GM21786 (cell line): ENCODE measurements around the gene COMTD1.
A peak's percentile ranks its signal among the peaks of the same experiment; 100 is the strongest.

ENCODE experiments used
- ATAC-seq: cut with Tn5 transposase; IDR thresholded peaks from one replicate; pipeline ENCODE4 v1.9.1; 2021; ENCODE audit not compliant: unreplicated experiment

The COMTD1 gene

GRCh38 chr10:75235375-75236177 is at the start of gene COMTD1:
Gene COMTD1 (minus strand): TSS chr10:75235957. CDS start chr10:75235928, 29 bp downstream.
- peak; percentile 63 for ATAC-seq

GRCh38 chr10:75283671-75284470 is 48.1 kb upstream of the COMTD1 start:
- no peak for ATAC-seq

- no peak for ATAC-seq
These were observed 47.4 kb upstream of the COMTD1 start for GRCh38 chr10:75283078-75283670.

- no peak for ATAC-seq
These were observed 46.2 kb upstream of the COMTD1 start for GRCh38 chr10:75281974-75282373.

DNA sequence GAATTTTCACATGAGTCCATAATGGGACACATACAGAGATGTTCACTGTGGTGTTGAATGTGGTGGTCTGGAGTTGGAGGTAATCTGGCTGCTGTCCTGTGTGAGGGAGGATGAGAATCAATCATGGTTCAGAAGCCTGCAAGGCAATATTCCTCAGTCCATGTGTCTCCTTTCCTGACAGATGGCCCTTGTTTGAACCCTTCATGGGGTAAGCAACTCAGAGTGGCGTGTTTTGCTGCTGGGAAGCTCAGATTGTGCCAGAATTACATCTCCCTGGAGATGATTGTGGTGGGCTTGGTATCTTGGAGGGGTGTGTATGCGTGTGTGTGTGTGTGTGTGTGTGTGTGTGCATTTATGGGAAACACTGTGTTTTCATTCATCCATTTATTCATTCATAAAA is 44.5 kb upstream of the COMTD1 start:
- ATAC-seq, result no peak

- no peak for ATAC-seq
These were observed 40.5 kb upstream of the COMTD1 start for GRCh38 chr10:75276069-75276872.

- ATAC-seq, result no peak
These were observed 37.1 kb upstream of the COMTD1 start for GRCh38 chr10:75272896-75273295.

DNA sequence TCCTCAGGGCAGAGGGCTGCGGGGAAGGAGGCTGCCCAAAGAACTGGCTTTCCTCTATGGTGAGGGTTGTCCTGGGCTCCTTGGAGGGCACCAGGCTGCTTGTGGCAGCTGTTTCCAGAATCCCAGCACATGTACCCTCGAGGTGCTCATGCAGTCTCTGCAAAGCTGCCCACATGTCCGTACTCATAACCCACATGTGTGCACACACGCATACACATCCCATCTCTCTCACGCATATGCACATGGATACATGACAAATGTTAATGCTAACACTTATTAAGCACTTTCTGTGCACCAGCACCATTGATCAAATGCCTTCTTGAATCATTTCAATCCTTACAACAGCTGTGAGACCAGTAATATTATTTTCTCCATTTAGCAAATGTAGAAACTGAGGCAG is 36.3 kb upstream of the COMTD1 start:
- ATAC-seq, result no peak

DNA sequence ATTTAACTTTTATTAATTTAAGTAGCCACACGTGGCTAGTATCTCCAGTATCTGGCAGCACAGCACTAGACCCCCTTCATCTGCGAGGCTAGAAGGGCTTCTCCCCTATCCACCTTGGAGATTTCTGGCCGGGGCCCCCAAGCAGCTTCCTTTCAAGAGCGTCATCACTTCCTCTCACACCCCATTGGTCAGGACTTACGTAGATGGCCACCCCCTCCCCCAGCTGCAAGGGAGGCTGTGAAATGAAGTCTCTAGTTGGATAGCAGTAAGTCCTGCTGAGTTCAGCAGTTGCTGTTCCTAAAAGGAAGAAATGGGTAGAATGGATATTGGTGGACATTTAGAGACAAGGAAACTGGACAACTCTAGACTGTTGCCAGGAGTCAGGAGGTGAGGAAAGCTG is 33.8 kb upstream of the COMTD1 start:
- no peak for ATAC-seq

DNA sequence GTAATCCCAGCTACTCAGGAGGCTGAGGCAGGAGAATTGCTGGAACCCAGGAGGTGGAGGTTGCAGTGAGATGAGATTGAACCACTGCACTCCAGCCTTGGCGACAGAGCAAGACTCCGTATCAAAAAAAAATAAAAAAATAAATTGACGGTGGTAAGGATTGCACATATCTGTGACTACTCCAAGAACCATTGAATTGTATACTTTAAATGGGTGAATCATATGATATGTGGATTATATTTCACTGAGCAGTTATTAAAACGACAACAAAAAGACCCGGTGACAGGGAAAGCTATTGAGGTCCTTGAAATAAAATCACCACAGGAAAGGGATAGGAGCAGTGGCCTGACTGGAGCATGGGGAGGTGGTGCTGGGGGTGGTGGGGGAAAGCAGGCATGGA is 31.2 kb upstream of the COMTD1 start:
- ATAC-seq, result no peak

GRCh38 chr10:75265856-75266255 is 30.1 kb upstream of the COMTD1 start:
- no peak for ATAC-seq

DNA sequence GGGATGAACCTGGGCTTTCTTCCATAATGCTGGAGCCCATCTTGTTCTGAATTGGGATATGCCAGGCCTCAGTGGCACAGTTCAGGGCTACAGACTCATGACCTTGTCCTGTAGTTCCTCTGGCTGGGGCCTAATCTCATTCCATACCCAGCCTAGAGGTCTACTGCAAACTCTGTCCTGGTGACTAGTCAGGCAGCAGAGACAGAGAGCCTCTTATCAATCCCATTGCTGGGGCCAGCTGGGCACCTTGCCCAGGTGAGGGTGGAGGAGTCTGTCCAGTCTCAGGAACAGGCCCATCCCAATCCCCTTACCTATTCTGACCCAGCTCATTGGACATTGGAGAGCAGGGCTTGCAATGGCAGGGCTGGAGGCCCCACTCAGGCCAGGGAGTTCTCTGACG is 28.0 kb upstream of the COMTD1 start:
- ATAC-seq, result no peak

- no peak for ATAC-seq
These were observed 26.3 kb upstream of the COMTD1 start for GRCh38 chr10:75261813-75262705.

DNA sequence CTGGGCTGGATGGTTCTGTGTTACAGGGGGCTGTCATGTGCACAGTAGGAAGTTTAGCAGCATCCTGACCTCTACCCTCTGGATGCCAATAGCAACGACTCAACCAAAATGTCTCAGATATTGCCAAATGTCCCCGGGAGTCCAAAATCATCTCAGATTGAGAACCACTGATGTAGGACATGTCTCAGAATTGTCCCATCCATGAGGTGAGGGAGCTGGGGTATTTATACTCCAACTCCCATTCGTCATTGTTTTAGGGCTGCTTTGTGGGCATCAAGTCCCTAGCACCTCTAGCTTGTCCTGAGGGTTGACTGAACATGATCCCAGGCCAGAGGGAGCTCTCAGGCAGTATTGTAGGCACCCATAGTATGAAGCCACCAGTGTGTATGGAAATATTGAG is 25.2 kb upstream of the COMTD1 start:
- no peak for ATAC-seq

DNA sequence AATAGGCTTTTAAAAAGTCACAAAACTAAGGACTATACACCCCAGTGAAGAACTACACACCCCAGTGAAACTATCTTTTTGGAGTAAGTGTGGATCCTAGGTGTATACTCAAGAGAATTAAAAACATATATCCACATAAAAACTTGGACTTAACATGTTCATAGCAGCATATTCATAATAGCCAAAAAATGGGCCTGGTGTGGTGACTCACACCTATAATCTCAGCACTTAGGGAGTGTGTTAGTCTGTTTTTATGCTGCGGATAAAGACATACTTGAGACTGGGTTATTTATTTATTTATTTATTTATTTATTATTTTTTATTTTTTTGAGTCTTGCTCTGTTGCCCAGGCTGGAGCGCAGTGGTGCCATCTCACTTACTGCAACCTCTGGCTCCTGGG is 19.0 kb upstream of the COMTD1 start:
- ATAC-seq, result no peak

DNA sequence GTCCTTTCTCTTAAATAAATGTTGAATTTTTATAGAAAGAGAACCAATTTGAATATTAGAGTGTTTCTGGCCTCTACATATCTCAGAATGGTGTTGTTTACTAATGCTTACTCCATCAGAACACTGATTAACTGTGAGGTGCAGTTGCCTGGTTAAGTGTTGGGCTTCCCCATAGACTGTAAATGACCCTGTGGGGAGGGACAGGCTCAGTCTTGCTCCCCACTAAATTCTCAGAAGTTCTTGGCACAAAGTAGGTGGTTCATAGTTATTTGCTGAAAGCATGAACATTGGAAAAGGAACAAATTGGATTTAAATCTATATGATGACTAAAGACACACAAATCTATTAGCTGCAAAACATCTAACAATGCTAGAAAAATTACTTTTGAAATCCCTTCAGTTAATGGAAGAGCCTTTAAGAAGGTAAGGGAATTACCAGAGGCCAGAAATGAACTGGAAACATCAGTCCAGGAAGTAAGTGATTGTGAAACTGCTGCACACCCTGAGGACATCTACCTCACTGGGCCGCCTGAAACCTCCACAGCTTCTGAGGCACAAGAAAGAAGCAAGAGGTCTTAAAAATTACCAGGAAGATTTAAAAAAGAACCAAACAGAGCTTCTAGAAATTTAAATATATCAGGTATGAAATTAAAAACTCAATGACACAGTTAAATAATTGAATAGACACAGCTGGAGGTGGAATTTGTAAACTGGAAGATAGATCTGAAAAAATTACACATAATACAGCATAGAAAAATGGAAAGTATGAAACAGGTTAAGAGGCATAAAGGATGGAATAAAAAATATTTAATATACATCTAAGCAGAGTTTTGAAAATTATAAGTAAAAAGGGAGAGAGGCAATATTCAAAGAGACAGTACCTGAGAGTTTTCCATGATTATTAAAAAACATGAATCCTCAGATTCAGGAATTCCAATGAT is 17.8 kb upstream of the COMTD1 start:
- no peak for ATAC-seq

DNA sequence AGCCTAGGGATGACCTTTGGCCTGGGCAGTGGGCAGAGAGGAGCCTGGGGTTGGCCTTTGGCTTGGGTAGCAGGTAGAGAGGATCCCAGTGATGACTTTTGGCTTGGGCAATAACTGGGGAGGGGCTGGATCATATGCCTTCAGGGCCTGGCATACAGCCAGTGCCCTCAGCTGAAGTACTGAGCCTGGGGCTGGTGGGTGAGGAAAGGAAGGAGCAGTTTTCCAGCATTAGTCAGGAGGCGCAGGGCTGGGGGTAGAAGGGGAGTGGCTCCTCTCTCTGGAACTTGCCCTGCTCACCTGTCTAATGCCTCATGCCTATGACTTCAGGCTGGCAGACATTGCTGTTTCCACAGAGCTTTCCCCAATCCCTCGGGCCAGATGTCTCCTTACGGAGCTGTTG is 15.2 kb upstream of the COMTD1 start:
- no peak for ATAC-seq

GRCh38 chr10:75247797-75248196 is 12.0 kb upstream of the COMTD1 start:
- no peak for ATAC-seq

DNA sequence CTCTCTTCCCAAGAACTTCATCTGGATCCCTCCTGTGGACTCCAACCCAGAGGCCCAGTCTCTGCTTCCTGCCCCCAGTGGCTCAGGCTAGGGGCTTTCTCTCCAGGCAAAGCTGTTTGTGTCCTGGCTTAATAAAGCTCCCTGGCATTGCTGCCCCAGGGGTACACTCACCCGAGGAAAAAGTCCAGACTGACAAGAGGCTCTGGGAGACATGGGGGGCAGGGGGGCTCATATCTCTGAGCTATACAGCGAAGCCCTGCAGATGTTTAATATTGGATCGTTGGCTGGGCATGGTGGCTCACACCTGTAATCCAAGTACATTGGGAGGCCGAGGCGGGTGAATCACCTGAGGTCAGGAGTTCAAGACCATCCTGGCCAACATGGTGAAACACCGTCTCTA is 10.7 kb upstream of the COMTD1 start:
- ATAC-seq, result no peak
